ENCODE measurements around the gene WWOX.

GRCh38 chr16:78762222-78762621 is 662.8 kb downstream of the WWOX start:
- TF ChIP-seq, protein P1, sequence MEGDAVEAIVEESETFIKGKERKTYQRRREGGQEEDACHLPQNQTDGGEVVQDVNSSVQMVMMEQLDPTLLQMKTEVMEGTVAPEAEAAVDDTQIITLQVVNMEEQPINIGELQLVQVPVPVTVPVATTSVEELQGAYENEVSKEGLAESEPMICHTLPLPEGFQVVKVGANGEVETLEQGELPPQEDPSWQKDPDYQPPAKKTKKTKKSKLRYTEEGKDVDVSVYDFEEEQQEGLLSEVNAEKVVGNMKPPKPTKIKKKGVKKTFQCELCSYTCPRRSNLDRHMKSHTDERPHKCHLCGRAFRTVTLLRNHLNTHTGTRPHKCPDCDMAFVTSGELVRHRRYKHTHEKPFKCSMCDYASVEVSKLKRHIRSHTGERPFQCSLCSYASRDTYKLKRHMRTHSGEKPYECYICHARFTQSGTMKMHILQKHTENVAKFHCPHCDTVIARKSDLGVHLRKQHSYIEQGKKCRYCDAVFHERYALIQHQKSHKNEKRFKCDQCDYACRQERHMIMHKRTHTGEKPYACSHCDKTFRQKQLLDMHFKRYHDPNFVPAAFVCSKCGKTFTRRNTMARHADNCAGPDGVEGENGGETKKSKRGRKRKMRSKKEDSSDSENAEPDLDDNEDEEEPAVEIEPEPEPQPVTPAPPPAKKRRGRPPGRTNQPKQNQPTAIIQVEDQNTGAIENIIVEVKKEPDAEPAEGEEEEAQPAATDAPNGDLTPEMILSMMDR (IDR thresholded peaks at IDR 0.05), result no peak
- TF ChIP-seq POLR2A (IDR thresholded peaks at IDR 0.05) (no peak), POLR2AphosphoS5 (IDR thresholded peaks at IDR 0.05) (no peak)
